ENCODE results near the gene TMCO5A. TPM values are rescaled to one million over a fixed set of nuclear protein-coding genes. Genes with fewer than 3 reads are reported as not detected.

TMCO5A gene
- total RNA-seq, 1 donor from 2014 or later = not detected

DNA sequence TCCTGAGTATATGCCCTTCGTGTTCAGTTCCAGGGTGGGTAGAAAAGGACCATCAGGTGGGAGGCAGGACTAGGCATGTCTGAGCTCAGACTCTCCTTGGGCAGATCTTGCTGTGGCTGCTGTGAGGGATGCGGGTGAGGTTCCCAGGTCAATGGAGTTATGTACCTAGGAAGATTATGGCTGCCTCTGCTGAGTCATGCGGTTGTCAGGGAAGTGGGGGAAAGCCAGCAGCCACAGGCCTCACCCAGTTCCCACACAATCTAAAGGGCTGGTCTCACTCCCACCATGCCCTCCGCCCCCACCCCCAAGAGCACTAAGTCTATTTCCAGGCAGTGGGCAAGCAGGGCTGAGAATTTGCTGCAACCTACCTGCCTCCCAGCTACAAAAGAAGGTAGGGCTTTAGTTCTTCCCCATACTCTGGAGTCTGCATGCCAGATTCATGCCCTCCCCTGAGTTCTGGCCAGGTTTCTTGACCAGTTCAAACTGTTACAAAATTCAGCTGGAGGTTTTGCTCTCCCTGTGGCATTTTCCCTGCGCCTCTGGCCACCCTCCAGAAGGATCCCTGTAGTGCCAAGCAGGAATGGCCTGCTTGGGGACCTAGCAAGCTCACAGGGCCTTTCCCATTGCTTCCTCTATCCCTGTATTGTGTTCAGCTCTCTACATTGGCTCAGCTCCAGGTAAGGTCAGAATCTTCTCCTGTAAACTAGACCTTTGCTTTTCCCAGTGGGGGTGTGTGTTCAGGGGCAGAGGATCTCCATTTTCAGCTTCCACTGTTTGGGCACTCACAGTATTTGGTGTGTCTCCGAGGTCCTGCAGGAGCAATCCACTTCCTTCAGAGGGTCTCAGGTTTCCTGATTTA is 12.7 kb upstream of the TMCO5A start:
- intact Hi-C loops (cut with micrococcal nuclease) = no loop called here
- TF ChIP-seq, protein P1, sequence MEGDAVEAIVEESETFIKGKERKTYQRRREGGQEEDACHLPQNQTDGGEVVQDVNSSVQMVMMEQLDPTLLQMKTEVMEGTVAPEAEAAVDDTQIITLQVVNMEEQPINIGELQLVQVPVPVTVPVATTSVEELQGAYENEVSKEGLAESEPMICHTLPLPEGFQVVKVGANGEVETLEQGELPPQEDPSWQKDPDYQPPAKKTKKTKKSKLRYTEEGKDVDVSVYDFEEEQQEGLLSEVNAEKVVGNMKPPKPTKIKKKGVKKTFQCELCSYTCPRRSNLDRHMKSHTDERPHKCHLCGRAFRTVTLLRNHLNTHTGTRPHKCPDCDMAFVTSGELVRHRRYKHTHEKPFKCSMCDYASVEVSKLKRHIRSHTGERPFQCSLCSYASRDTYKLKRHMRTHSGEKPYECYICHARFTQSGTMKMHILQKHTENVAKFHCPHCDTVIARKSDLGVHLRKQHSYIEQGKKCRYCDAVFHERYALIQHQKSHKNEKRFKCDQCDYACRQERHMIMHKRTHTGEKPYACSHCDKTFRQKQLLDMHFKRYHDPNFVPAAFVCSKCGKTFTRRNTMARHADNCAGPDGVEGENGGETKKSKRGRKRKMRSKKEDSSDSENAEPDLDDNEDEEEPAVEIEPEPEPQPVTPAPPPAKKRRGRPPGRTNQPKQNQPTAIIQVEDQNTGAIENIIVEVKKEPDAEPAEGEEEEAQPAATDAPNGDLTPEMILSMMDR (IDR thresholded peaks at IDR 0.05; ENCODE audit: borderline replicate concordance) = no peak
- DNase-seq = no peak

DNA sequence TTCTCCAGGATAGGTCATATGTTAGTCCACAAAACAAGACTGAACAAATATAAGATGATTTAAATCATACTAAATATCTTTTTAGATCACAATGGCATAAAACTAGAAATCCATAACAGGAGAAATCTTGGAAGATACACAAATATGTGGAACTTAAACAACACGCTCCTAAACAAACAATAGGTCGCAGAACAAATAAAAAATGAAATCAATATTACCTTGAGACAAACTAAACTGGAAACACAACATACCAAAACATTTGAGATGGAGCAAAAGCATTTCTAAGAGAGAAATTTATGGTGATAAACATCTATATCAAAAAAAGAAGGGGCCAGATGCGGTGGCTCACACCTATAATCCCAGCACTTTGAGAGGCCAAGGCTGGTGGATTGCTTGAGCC is 8.3 kb upstream of the TMCO5A start:
- intact Hi-C loops (cut with micrococcal nuclease) = no loop called here
- H3K27ac ChIP-seq (replicated peaks) = no peak overlapping the region
- TF ChIP-seq, protein P1 (IDR thresholded peaks at IDR 0.05; ENCODE audit: borderline replicate concordance) = no peak
- peaks cover 26% of the 10 kb centered on the region for H3K27me3 ChIP-seq (ENCODE audit: low read depth)
- peaks cover 13% of the 10 kb centered on the region for H3K9me3 ChIP-seq (replicated peaks)
- H3K36me3 ChIP-seq = no peaks in the 10 kb centered on the region
- H3K4me1 ChIP-seq = no peaks in the 10 kb centered on the region
- H3K4me3 ChIP-seq = no peak overlapping the region
- no peak for DNase-seq

More for the DNA sequence above, 12.7 kb upstream of the TMCO5A start:
- no peak overlapping the region for H3K27ac ChIP-seq (replicated peaks)
- H3K9me3 ChIP-seq (replicated peaks) = peaks cover 16% of the 10 kb centered on the region
- no peak overlapping the region for H3K4me3 ChIP-seq
- no peaks in the 10 kb centered on the region for H3K36me3 ChIP-seq
- H3K27me3 ChIP-seq (ENCODE audit: low read depth) = peaks cover 14% of the 10 kb centered on the region
- no peaks in the 10 kb centered on the region for H3K4me1 ChIP-seq

DNA sequence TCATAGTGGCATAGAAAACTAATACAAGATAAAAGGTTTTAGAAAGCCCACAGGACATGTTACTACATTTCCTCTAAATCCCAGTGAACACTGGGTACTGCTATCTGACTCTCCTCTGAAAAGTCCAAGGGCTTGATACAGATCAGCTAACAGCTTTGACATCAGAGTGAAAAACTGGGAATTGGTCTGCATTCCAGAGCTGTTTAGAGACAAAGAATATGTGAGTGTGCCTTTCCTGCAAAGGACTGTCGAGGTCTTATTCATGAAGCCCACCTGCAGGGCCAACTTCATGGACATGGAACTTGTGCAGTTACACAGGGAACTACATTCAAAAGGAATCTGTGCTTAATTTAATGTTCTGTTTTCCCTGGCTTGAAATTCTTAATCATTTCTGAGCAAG is 5.2 kb upstream of the TMCO5A start:
- Histone ChIP-seq H3K4me3 (no peak overlapping the region), H3K36me3 (no peaks in the 10 kb centered on the region), H3K9me3 (replicated peaks) (no peaks in the 10 kb centered on the region), H3K27ac (replicated peaks) (no peak overlapping the region), H3K27me3 (ENCODE audit: low read depth) (peaks cover 20% of the 10 kb centered on the region), H3K4me1 (no peaks in the 10 kb centered on the region)
- TF ChIP-seq, protein P1 (IDR thresholded peaks at IDR 0.05; ENCODE audit: borderline replicate concordance) = no peak
- intact Hi-C loops (cut with micrococcal nuclease) = no loop called here
- DNase-seq = no peak

DNA sequence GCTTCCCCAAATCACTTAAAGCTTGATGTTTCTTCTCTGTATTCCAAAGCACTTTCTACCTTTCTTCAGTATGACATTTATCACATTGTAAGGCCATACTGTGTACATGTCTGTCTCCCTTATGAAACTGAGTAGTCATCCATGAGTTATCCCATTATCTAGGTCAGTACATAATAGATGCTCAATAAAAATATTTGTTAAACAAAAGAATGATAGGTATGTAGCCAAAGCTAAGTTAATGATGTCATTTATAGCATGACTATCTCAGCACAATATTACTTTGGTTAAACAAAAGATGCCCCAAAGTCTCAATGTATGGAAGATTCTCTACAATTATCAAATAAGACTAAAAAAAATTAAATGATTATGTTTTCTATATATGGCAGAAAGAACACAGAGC is 3.1 kb upstream of the TMCO5A start:
- Histone ChIP-seq H3K4me1 (no peaks in the 10 kb centered on the region), H3K27ac (replicated peaks) (no peak overlapping the region), H3K4me3 (no peak overlapping the region), H3K9me3 (replicated peaks) (no peaks in the 10 kb centered on the region), H3K27me3 (ENCODE audit: low read depth) (peaks cover 19% of the 10 kb centered on the region), H3K36me3 (no peaks in the 10 kb centered on the region)
- TF ChIP-seq, protein P1 (IDR thresholded peaks at IDR 0.05; ENCODE audit: borderline replicate concordance) = no peak
- DNase-seq = no peak
- intact Hi-C loops (cut with micrococcal nuclease) = no loop called here

DNA sequence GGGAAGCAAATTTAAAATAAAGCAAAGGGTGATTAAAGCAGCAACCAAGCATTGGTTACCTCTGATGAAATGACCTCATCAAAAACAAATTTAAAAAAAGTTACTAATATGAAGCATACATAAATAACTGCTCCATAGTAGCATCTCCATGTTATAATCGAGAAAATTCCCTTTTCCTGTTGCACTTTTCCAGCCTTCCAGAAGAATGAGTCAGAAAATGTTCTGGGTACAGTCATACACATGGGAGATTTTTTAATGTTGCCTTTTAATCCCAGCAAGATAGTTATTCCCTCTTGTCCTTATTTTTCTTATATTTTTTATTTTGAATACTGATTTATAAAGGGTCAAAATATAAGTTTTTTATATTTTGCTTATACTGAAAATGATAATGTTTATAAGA is 2.6 kb upstream of the TMCO5A start:
- Histone ChIP-seq H3K4me3 (no peak overlapping the region), H3K27ac (replicated peaks) (no peak overlapping the region), H3K36me3 (no peaks in the 10 kb centered on the region), H3K27me3 (ENCODE audit: low read depth) (peaks cover 17% of the 10 kb centered on the region), H3K4me1 (no peaks in the 10 kb centered on the region), H3K9me3 (replicated peaks) (no peaks in the 10 kb centered on the region)
- TF ChIP-seq, protein P1 (IDR thresholded peaks at IDR 0.05; ENCODE audit: borderline replicate concordance) = no peak
- intact Hi-C loops (cut with micrococcal nuclease) = no loop called here
- DNase-seq = no peak
